GM19328 (cell line): Measurements from ENCODE around the gene MAML3.
A peak's percentile ranks its signal among the peaks of the same experiment; 100 is the strongest.

ENCODE experiments used
- ATAC-seq: cut with Tn5 transposase; IDR thresholded peaks from one replicate; pipeline ENCODE4 v1.9.1; 2021; ENCODE audit warnings: mild to moderate bottlenecking, moderate library complexity; ENCODE audit not compliant: unreplicated experiment

The MAML3 gene

DNA sequence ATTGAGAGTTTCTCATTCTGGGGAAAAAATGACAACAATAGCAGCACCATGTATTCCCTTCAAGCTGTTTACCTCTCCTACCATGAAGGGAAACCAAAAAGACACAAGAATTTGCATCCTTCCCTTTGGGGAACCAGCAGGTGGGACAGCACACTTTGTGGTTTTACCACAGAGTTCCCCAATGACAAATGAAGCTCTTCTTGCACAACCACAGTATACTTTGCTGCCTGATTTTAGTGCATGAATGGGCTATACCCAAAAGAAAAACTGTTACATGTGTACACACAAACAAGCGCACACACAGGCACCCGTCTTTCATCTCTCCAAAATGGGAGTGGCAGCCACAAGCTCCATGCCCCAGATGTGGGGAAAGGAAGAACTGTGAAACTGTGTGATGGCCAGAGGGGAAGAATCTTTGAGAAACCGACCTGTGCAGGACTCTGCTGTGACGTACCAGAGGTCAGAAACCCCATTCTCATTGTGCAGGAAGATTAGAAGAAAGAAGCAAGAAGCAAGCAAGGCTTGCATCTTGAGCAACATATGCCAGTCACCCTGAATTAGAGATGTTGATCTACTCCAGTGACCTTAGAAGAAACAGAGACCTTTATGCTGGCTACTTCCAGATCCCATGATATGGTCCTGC is 2.7 kb upstream of the MAML3 start:
- ATAC-seq, result peak; percentile 70

GRCh38 chr4:140154572-140154891 is 548 bp upstream of the MAML3 start:
- ATAC-seq, result no peak

- ATAC-seq, result no peak
These were observed 616 bp downstream of the MAML3 start for GRCh38 chr4:140153419-140153717.

- ATAC-seq, result no peak
These were observed 1.1 kb downstream of the MAML3 start for GRCh38 chr4:140152751-140153418.

- ATAC-seq, result no peak
These were observed 1.8 kb downstream of the MAML3 start for GRCh38 chr4:140152013-140152703.

- no peak for ATAC-seq
These were observed 2.3 kb downstream of the MAML3 start for GRCh38 chr4:140151699-140152012.

- ATAC-seq, result no peak
These were observed 2.9 kb downstream of the MAML3 start for GRCh38 chr4:140150886-140151698.

- no peak for ATAC-seq
These were observed 3.4 kb downstream of the MAML3 start for GRCh38 chr4:140150636-140150885.

GRCh38 chr4:140149846-140150635 is 3.9 kb downstream of the MAML3 start:
- ATAC-seq, result no peak

DNA sequence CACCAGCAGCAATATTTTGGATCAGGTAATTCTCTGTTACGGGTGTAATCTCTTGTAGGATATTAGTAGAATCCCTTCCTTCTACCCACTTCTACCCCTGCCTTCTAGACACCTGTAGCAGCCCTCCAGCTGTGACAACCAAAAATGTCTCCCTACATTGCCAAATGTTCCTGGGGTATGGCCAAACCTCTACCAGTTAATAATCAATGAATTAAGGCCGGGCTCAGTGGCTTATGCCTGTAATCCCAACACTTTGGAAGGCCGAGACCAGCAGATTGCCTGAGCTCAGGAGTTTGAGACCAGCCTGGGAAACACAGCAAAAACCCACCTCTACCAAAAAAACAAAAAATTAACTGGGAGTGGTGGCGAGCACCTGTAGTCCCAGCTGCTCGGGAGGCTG is 9.9 kb downstream of the MAML3 start:
- no peak for ATAC-seq

- ATAC-seq, result no peak
These were observed 12.7 kb downstream of the MAML3 start for GRCh38 chr4:140141210-140141835.

- no peak for ATAC-seq
These were observed 13.4 kb downstream of the MAML3 start for GRCh38 chr4:140140566-140140965.

GRCh38 chr4:140138428-140138827 is 15.6 kb downstream of the MAML3 start:
- ATAC-seq, result no peak

GRCh38 chr4:140137671-140138070 is 16.3 kb downstream of the MAML3 start:
- no peak for ATAC-seq

GRCh38 chr4:140136509-140136908 is 17.5 kb downstream of the MAML3 start:
- ATAC-seq, result no peak

- ATAC-seq, result no peak
These were observed 18.4 kb downstream of the MAML3 start for GRCh38 chr4:140135529-140136088.

GRCh38 chr4:140134746-140135425 is 19.1 kb downstream of the MAML3 start:
- no peak for ATAC-seq

GRCh38 chr4:140133576-140133975 is 20.4 kb downstream of the MAML3 start:
- ATAC-seq, result no peak

DNA sequence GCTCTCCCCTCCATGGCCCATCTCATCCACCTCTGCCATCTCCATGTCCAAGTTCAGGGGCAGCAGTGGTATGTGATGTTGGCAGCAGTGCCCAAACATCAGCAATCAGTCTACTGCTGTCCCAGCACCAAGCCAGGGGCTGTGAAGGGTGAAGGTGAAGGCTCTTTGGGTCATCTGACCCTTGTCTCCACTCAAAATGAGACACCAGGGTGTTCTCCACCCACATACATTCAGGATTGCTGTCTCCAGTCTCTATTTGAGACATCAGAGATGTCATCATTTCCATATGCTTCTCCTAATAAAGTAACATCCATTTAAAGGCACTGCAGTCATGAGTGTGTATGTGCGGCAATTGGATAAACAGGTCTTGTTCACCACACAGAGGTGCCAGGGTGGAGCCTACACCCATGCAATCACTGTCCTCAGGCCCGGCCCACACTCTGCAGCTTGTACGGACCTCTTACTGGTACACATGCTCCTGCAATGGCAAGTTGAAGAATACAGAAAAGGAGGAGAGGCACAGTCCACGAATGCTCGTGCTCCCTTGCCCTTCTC is 22.2 kb downstream of the MAML3 start:
- ATAC-seq, result no peak

DNA sequence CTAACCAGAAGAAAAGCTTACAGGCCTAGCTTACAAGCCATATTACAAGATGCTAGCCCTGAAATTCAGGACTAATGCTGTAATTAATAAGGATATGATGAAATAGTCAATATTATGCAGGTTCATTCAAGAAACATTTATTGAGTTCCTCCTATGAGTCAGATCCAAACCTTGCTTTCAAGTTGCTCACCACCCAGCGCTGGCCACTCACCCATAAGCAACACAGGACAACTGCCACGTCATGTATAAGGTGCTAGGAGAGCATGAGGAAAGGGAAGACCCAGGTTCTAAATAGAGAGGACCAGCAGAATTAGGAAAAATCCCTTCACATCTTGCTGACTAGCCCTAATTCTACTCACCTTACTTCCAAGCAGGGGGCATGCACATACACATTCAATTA is 23.3 kb downstream of the MAML3 start:
- no peak for ATAC-seq
